Smooth muscle cell of the coronary artery (primary cell): ENCODE measurements around the gene TEKTIP1. TPM values are rescaled to one million over a fixed set of nuclear protein-coding genes. Genes with fewer than 3 reads are reported as not detected.

Source experiments
- total RNA-seq: library from RNA; depleted of rRNA; stranded (reverse); fragments of >200 nt; gene quantifications from 2 replicates; pipeline ENCODE4 v1.2.3, GENCODE V29; 2014; ENCODE audit warnings: low replicate concordance

Gene TEKTIP1
- not detected in 2 replicates for total RNA-seq

GRCh38 chr19:3538965-3539755, at the start of gene TEKTIP1:
Gene TEKTIP1, plus strand, starts transcription at chr19:3539174. Its CDS starts 4 bp downstream, at chr19:3539178.

GRCh38 chr19:3500429-3501101, 38.4 kb upstream of the TEKTIP1 start, which contains the start of gene DOHH:
Gene DOHH, minus strand, starts transcription at chr19:3500674. Its CDS starts 3,860 bp downstream, at chr19:3496814.

GRCh38 chr19:3505598-3506383, 33.2 kb upstream of the TEKTIP1 start, which contains the start of gene FZR1:
Gene FZR1, plus strand, starts transcription at chr19:3506311. Its CDS starts 16,679 bp downstream, at chr19:3522990.

GRCh38 chr19:3557461-3558248, 18.7 kb downstream of the TEKTIP1 start, which contains the start of gene MFSD12:
Gene MFSD12, minus strand, starts transcription at chr19:3557586. Its CDS starts 183 bp downstream, at chr19:3557403.

DNA sequence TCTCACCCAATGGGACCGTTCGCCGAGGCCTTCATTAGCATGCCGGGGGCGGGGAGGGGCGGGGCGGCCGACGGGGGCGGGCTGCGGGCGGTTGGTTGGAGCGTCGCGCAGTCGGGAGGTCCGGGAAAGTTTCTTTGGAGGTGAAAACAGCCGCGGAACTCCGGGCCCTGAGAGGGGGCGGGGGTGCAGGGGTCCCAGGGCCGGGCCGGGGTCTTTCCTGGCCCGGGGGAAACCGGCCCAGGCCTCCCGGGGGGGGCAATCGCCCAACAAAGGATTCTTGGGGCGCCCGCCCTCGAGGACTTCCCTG, 33.8 kb downstream of the TEKTIP1 start, which contains the start of gene HMG20B:
HMG20B (plus strand) TSS at position 90 of the 307 bp plus-strand sequence. CDS start 366 bp downstream, outside the sequence.

DNA sequence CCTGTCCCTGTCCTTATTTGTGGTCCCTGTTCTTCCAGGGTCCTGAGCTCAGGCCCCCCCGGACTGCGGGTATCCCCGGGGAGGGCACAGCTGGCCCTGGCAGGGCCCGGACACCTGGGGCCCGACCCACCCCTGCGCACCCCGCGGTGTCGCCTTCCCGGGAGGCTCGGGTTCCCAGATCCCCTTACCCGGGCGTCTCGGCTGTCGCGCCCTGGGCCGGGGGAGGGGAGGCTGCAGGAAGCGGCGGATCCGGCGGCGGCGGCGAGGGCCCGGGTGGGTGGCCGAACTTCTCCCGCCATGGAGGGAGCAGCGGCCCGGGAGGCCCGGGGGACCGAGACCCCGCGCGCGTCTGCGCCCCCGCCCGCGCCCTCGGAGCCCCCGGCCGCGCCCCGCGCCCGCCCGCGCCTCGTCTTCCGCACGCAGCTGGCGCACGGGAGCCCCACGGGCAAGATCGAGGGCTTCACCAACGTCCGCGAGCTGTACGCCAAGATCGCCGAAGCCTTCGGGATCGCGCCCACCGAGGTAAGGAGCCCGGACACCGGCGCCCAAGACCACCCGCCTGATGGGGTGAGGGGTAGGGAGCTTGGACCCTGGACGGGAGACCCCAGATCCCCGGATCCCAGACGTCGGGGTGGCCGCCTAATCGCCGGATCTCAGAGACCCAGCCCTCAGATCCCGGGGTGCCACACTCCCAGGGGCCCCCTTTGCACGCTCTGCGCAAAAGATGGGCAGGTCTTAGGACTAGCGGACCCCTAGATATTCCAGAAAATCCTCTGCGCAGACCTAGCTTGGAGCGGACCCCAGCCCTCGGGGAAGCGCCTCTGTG, 46.5 kb downstream of the TEKTIP1 start, which contains the start of gene GIPC3:
GIPC3 (plus strand) TSS at position 178 of the 826 bp plus-strand sequence; CDS start at position 298, 120 bp downstream.

Other genes with a start within 250 kb of the TEKTIP1 start
- gene NFIC, start 172.6 kb upstream of the TEKTIP1 start, total RNA-seq = 26.5 and 56.4 TPM in 2 replicates
- gene SMIM24, start 58.6 kb upstream of the TEKTIP1 start, total RNA-seq = not detected in 2 replicates
- gene SMIM44, start 55.7 kb upstream of the TEKTIP1 start, total RNA-seq = not detected in 2 replicates
- gene DOHH, start 38.5 kb upstream of the TEKTIP1 start, total RNA-seq = 6.0 and 14.1 TPM in 2 replicates
- gene FZR1, start 32.9 kb upstream of the TEKTIP1 start, total RNA-seq = 32.2 and 35.6 TPM in 2 replicates
- gene MFSD12, start 18.4 kb downstream of the TEKTIP1 start, total RNA-seq = 64.7 and 87.5 TPM in 2 replicates
- gene HMG20B, start 33.8 kb downstream of the TEKTIP1 start, total RNA-seq = 39.9 and 73.1 TPM in 2 replicates
- gene GIPC3, start 46.3 kb downstream of the TEKTIP1 start, total RNA-seq = 0.08 TPM in 1 of 2 replicates, not detected in the other
- gene TBXA2R, start 67.7 kb downstream of the TEKTIP1 start, total RNA-seq = 1.4 and 1.5 TPM in 2 replicates
- gene CACTIN, start 87.6 kb downstream of the TEKTIP1 start, total RNA-seq = 23.2 and 40.0 TPM in 2 replicates
- gene PIP5K1C, start 161.3 kb downstream of the TEKTIP1 start, total RNA-seq = 15.4 and 18.4 TPM in 2 replicates
- gene TJP3, start 169.2 kb downstream of the TEKTIP1 start, total RNA-seq = not detected in 2 replicates
- 9.4 and 14.6 TPM in 2 replicates for gene APBA3, start 222.5 kb downstream of the TEKTIP1 start, total RNA-seq
- gene MRPL54, start 223.5 kb downstream of the TEKTIP1 start, total RNA-seq = 11.2 and 41.4 TPM in 2 replicates
- not detected in 2 replicates for gene RAX2, start 233.1 kb downstream of the TEKTIP1 start, total RNA-seq
- 0.70 TPM in 1 of 2 replicates, not detected in the other for gene MATK, start 247.2 kb downstream of the TEKTIP1 start, total RNA-seq